Naive thymus-derived CD4-positive, alpha-beta T cell (primary cell): ENCODE data around the gene TENM4. TPM values are rescaled to one million over a fixed set of nuclear protein-coding genes. Genes with fewer than 3 reads are reported as not detected.

ENCODE experiments used
- ATAC-seq: fragments of 150-1000 bp; cut with Tn5 transposase; 2 replicates; pipeline ENCODE4 v1.10.0; 2021; ENCODE audit warnings: mild to moderate bottlenecking, moderate library complexity
- CTCF ChIA-PET: fragments of 350-600 bp; sonication (Branson Sonifier 250); formaldehyde crosslinking; loops from one replicate; lab custom pipeline; 2021; ENCODE audit warnings: antibody characterized with exemption; lab: Charles Lee
- POLR2A ChIA-PET: fragments of 350-600 bp; sonication (Branson Sonifier 250); formaldehyde crosslinking; loops from one replicate; lab custom pipeline; 2021; ENCODE audit warnings: antibody characterized with exemption, inconsistent platforms; lab: Charles Lee
- DNase-seq, 9 donors: peaks; one replicate each; pipeline versions ENCODE4 v3.0.0 to v3.0.0-alpha.2; 2020 to 2022; ENCODE audit warnings: mixed read lengths in 1 of 9
- H3K27ac ChIP-seq: one replicate; pipeline ENCODE4 v1.7.0; 2013; ENCODE audit warnings: mild to moderate bottlenecking, low read depth, low read length, moderate library complexity
- H3K27me3 ChIP-seq, 2 donors: one replicate each; pipeline ENCODE4 v1.7.0; 2013; ENCODE audit warnings: low read length in 2 of 2, mild to moderate bottlenecking in 2 of 2, moderate library complexity in 2 of 2; ENCODE audit not compliant: control insufficient read depth in 2 of 2, insufficient read depth in 2 of 2
- H3K36me3 ChIP-seq, 3 experiments: 1 replicate in 2 of 3; 2 replicates in 1 of 3; pipeline ENCODE4 v1.7.0; 2013; ENCODE audit warnings: low read length in 3 of 3, mild to moderate bottlenecking in 3 of 3, moderate library complexity in 1 of 3; ENCODE audit not compliant: insufficient read depth in 3 of 3, control insufficient read depth in 2 of 3
- H3K4me1 ChIP-seq, 2 donors: one replicate each; pipeline ENCODE4 v1.7.0; 2013; ENCODE audit warnings: low read length in 2 of 2, mild to moderate bottlenecking in 2 of 2, moderate library complexity in 1 of 2; ENCODE audit not compliant: control insufficient read depth in 2 of 2, insufficient read depth in 2 of 2
- H3K4me3 ChIP-seq: 2 replicates; pipeline ENCODE4 v1.7.0; 2013; ENCODE audit warnings: mild to moderate bottlenecking, low read length
- H3K9me3 ChIP-seq, 3 experiments: 1 replicate in 2 of 3; 2 replicates in 1 of 3; pipeline ENCODE4 v1.7.0; 2013; ENCODE audit warnings: low read length in 3 of 3; ENCODE audit not compliant: control insufficient read depth in 2 of 3
- H3K27ac Mint-ChIP-seq, 9 donors: one replicate each; pipeline ENCODE4 v1.8.0; 2020 to 2022; ENCODE audit warnings: mixed read lengths in 9 of 9, mild to moderate bottlenecking in 8 of 9, moderate library complexity in 5 of 9, inconsistent platforms in 2 of 9
- H3K27me3 Mint-ChIP-seq, 5 donors: one replicate each; pipeline ENCODE4 v1.8.0; 2021 to 2022; ENCODE audit warnings: mixed read lengths in 5 of 5, mild to moderate bottlenecking in 1 of 5
- H3K36me3 Mint-ChIP-seq, 5 donors: one replicate each; pipeline ENCODE4 v1.8.0; 2020 to 2022; ENCODE audit warnings: mixed read lengths in 5 of 5, mild to moderate bottlenecking in 3 of 5, inconsistent platforms in 1 of 5
- H3K4me1 Mint-ChIP-seq, 7 donors: one replicate each; pipeline ENCODE4 v1.8.0; 2020 to 2022; ENCODE audit warnings: mixed read lengths in 7 of 7, mild to moderate bottlenecking in 3 of 7, inconsistent platforms in 1 of 7
- H3K4me3 Mint-ChIP-seq, 10 donors: one replicate each; pipeline ENCODE4 v1.8.0; 2020 to 2022; ENCODE audit warnings: mild to moderate bottlenecking in 10 of 10, mixed read lengths in 10 of 10, moderate library complexity in 6 of 10, inconsistent platforms in 2 of 10
- H3K9me3 Mint-ChIP-seq, 11 donors: one replicate each; pipeline ENCODE4 v1.8.0; 2020 to 2022; ENCODE audit warnings: mixed read lengths in 11 of 11, mild to moderate bottlenecking in 4 of 11, inconsistent platforms in 1 of 11, moderate library complexity in 1 of 11
- intact Hi-C, 2 donors: fragments of 100-400 bp; cut with micrococcal nuclease; formaldehyde crosslinking; loops; one replicate each; pipeline ENCODE4 v1.15.1; 2023
- polyA plus RNA-seq, 2 donors: library from polyadenylated mRNA; unstranded; fragments of 300-500 nt; fragmentation: Illumina TruSeq; gene quantifications; one replicate each; pipeline ENCODE4 v1.2.3, GENCODE V29; 2021
- total RNA-seq, 6 experiments: library from RNA in 5 of 6; stranded (reverse) in 5 of 6; gene quantifications; 1 replicate in 5 of 6; 2 replicates in 1 of 6; pipeline ENCODE4 v1.2.3 and lab custom pipeline; 2021 to 2026

Gene TENM4
- total and polyA plus RNA-seq, 7 experiments from 2014 or later, result 0.32 to 0.47 TPM; not detected in 5

DNA sequence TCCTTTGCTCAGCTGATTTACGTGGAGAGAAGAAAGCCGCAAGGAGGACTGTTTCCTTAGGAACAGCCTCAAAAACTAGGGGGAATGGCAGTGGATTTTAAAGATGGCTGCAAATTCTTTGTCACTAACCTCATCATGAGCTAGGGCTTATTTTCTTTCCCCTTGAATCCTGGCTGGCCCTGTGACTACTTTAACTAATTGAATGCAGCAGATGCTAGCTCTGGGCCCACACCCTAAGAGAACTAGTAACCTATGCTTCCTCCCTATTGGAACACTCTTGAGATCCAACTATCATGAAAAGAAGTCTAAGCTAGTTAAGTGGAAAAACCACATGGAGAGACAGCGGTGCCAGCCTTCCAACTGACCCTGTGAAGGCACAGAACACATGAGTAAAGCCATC, 444.8 kb downstream of the TENM4 start:
- DNase-seq, result no peak
- no peak overlapping the region for H3K27ac Mint-ChIP-seq
- no peaks in the 10 kb centered on the region for H3K4me1 Mint-ChIP-seq
- intact Hi-C loops, result no loop called here
- no peaks in the 10 kb centered on the region for H3K4me1 ChIP-seq
- H3K27me3 Mint-ChIP-seq, result peaks cover 3 to 42% (median 15%) of the 10 kb centered on the region in 5 donors
- no peak overlapping the region for H3K27ac ChIP-seq
- H3K36me3 Mint-ChIP-seq, result peaks cover 0 to 6% (median 0%) of the 10 kb centered on the region in 5 donors
- no peak for ATAC-seq
- POLR2A ChIA-PET, result no interaction called here
- no peaks in the 10 kb centered on the region for H3K36me3 ChIP-seq
- H3K9me3 ChIP-seq, result no peaks in the 10 kb centered on the region
- H3K4me3 Mint-ChIP-seq, result no peak overlapping the region
- H3K9me3 Mint-ChIP-seq, result peaks cover 3 to 39% (median 11%) of the 10 kb centered on the region in 11 donors
- H3K27me3 ChIP-seq, result no peaks in the 10 kb centered on the region
- CTCF ChIA-PET, result interaction anchor here (0.5 kb wide), 1 partner anchor 332 kb away, joined by 4 read pairs; no protein-coding TSS in a partner anchor
- no peak overlapping the region for H3K4me3 ChIP-seq

GRCh38 chr11:78995171-78995570, 445.7 kb downstream of the TENM4 start:
- Histone ChIP-seq H3K36me3 (no peaks in the 10 kb centered on the region), H3K27me3 (no peaks in the 10 kb centered on the region), H3K9me3 (no peaks in the 10 kb centered on the region), H3K4me3 (no peak overlapping the region), H3K4me1 (no peaks in the 10 kb centered on the region), H3K27ac (no peak overlapping the region)
- no peak for DNase-seq
- Mint-ChIP-seq H3K4me3 (no peak overlapping the region), H3K27ac (no peak overlapping the region), H3K4me1 (no peaks in the 10 kb centered on the region), H3K27me3 (peaks cover 3 to 42% (median 15%) of the 10 kb centered on the region in 5 donors), H3K9me3 (peaks cover 0 to 33% (median 10%) of the 10 kb centered on the region in 11 donors), H3K36me3 (peaks cover 0 to 6% (median 0%) of the 10 kb centered on the region in 5 donors)
- POLR2A ChIA-PET, result no interaction called here
- intact Hi-C loops, result no loop called here
- CTCF ChIA-PET, result no interaction called here
- ATAC-seq, result no peak

DNA sequence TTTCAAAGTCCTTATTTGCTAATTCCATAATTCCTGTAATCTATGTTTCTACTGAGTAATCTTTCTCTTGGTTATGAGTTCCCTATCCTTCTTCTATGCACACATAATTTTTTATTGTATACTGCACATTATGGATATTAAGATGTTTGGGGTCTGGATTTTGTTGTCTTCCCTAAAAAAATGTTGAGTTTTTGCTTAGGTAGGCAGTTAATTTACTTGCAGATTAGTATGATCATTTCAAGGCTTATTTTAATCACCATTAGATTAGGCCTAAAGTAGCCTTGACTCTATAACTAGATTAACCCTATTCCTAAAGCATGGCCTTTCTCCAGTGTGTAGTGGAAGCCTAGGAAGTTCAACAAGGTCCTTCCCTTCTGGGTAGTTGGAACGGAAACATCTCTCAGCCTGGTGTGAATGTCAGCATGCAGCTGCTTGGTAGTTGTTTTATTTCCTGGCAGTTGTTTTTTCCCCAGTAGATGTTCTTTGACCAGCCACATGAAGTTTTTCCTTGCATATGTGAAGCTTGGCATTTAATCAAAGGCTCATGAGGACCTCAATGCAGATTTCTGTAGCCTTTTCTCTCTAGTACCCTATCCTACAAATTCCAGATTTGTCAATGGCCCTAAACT, 446.9 kb downstream of the TENM4 start:
- no peak overlapping the region for H3K27ac Mint-ChIP-seq
- H3K36me3 ChIP-seq, result no peaks in the 10 kb centered on the region

DNA sequence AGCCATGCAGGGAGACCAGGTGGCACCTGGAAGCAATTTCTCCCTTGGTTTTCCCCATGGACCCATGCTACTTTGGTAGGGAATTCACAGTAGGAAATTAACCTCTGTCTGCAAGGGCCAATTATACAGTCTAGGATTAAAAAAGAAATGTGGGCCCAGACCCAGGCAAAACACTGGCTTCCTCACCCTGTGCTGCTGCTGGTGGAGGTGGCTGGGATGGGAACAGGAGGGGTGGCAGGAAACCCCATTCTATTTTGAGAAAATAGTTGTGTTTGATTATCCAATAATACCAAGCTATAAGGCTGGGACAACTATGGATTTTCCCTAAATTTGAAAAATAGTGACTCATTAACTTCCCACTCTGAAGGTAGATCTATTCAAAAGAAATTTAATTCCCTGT, 449.1 kb downstream of the TENM4 start:
- H3K4me3 ChIP-seq, result no peak overlapping the region
- H3K4me1 ChIP-seq, result no peaks in the 10 kb centered on the region
- H3K27ac Mint-ChIP-seq, result no peak overlapping the region
- peaks cover 3 to 31% (median 18%) of the 10 kb centered on the region in 5 donors for H3K27me3 Mint-ChIP-seq
- DNase-seq (no peak), ATAC-seq (no peak)
- no peaks in the 10 kb centered on the region for H3K36me3 ChIP-seq
- POLR2A ChIA-PET, result no interaction called here
- CTCF ChIA-PET, result no interaction called here
- intact Hi-C loops, result no loop called here
- peaks cover 0 to 12% (median 1%) of the 10 kb centered on the region in 11 donors for H3K9me3 Mint-ChIP-seq
- H3K4me1 Mint-ChIP-seq, result no peaks in the 10 kb centered on the region
- H3K27ac ChIP-seq, result no peak overlapping the region
- no peaks in the 10 kb centered on the region for H3K27me3 ChIP-seq
- H3K36me3 Mint-ChIP-seq, result no peaks in the 10 kb centered on the region
- H3K9me3 ChIP-seq, result no peaks in the 10 kb centered on the region
- no peak overlapping the region for H3K4me3 Mint-ChIP-seq

More for the DNA sequence above, 446.9 kb downstream of the TENM4 start:
- Mint-ChIP-seq H3K9me3 (peaks cover 0 to 22% (median 7%) of the 10 kb centered on the region in 11 donors), H3K4me1 (no peaks in the 10 kb centered on the region), H3K27me3 (peaks cover 3 to 36% (median 15%) of the 10 kb centered on the region in 5 donors), H3K36me3 (no peaks in the 10 kb centered on the region), H3K4me3 (no peak overlapping the region)
- no peak overlapping the region for H3K27ac ChIP-seq
- H3K4me3 ChIP-seq, result no peak overlapping the region
- CTCF ChIA-PET, result no interaction called here
- intact Hi-C loops, result no loop called here
- no peaks in the 10 kb centered on the region for H3K27me3 ChIP-seq
- no peak for DNase-seq
- no peaks in the 10 kb centered on the region for H3K9me3 ChIP-seq
- no peak for ATAC-seq
- POLR2A ChIA-PET, result no interaction called here
- H3K4me1 ChIP-seq, result no peaks in the 10 kb centered on the region

- DNase-seq (no peak), ATAC-seq (no peak)
- Mint-ChIP-seq H3K27ac (no peak overlapping the region), H3K27me3 (peaks cover 3 to 28% (median 18%) of the 10 kb centered on the region in 5 donors), H3K4me1 (no peaks in the 10 kb centered on the region), H3K4me3 (no peak overlapping the region), H3K36me3 (no peaks in the 10 kb centered on the region), H3K9me3 (peaks cover 0 to 12% (median 1%) of the 10 kb centered on the region in 11 donors)
- Histone ChIP-seq H3K36me3 (no peaks in the 10 kb centered on the region), H3K27ac (no peak overlapping the region), H3K4me3 (no peak overlapping the region), H3K9me3 (no peaks in the 10 kb centered on the region), H3K27me3 (no peaks in the 10 kb centered on the region), H3K4me1 (no peaks in the 10 kb centered on the region)
- ChIA-PET POLR2A (no interaction called here), CTCF (no interaction called here)
- intact Hi-C loops, result no loop called here
These were observed 450.6 kb downstream of the TENM4 start for GRCh38 chr11:78990261-78990660.

DNA sequence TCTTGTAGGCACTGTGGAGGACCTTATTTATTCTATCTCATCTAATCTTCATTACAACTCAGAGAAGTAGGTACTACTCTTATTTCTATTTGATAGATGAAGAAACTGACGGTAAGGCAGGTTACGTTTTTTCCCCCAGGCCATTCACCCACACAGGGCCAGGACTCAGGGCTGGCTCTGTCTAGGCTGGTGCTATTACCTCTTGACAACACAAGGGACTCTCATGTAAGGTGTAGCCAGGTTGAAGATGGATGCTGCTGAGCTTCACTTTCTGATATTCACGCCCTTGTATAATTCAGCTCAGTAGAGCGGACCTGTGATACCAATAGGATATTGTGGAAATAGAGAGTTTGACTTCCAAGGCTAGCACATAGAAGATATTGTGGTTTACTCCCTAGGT, 453.1 kb downstream of the TENM4 start:
- Histone ChIP-seq H3K4me3 (no peak overlapping the region), H3K27me3 (no peaks in the 10 kb centered on the region), H3K4me1 (no peaks in the 10 kb centered on the region), H3K9me3 (no peaks in the 10 kb centered on the region), H3K36me3 (no peaks in the 10 kb centered on the region), H3K27ac (no peak overlapping the region)
- no peaks in the 10 kb centered on the region for H3K36me3 Mint-ChIP-seq
- POLR2A ChIA-PET, result no interaction called here
- no peak for ATAC-seq
- no peaks in the 10 kb centered on the region for H3K4me1 Mint-ChIP-seq
- no peak for DNase-seq
- H3K27me3 Mint-ChIP-seq, result peaks cover 0 to 20% (median 7%) of the 10 kb centered on the region in 5 donors
- no peak overlapping the region for H3K27ac Mint-ChIP-seq
- intact Hi-C loops, result no loop called here
- CTCF ChIA-PET, result interaction anchor here (0.7 kb wide), 1 partner anchor 364 kb away, joined by 3 read pairs; no protein-coding TSS in a partner anchor
- no peak overlapping the region for H3K4me3 Mint-ChIP-seq
- peaks cover 0 to 4% (median 0%) of the 10 kb centered on the region in 11 donors for H3K9me3 Mint-ChIP-seq

DNA sequence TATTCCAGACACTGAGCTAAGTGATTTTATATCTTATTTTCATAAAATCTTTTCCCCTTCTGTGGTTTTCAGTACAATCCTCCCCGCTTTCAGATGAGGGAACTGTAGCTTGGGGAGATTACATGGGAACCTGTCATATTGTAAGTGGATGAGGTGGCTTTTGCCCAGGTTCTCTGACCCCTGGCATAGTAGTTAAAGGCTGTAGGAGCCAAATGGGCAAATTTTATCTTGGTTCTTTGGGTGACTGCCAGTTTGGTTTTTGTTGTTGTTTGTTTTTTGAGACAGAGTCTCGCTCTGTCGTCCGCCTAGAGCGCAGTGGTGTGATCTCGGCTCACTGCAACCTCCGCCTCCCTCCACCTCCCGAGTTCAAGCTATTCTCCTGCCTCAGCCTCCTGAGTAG, 454.5 kb downstream of the TENM4 start:
- H3K27me3 Mint-ChIP-seq, result peaks cover 0 to 26% (median 7%) of the 10 kb centered on the region in 5 donors
- no peaks in the 10 kb centered on the region for H3K4me1 Mint-ChIP-seq
- POLR2A ChIA-PET, result no interaction called here
- no peak for DNase-seq
- ATAC-seq, result no peak
- H3K27me3 ChIP-seq, result no peaks in the 10 kb centered on the region
- no peaks in the 10 kb centered on the region for H3K36me3 Mint-ChIP-seq
- no peak overlapping the region for H3K4me3 Mint-ChIP-seq
- no peaks in the 10 kb centered on the region for H3K9me3 ChIP-seq
- H3K27ac Mint-ChIP-seq, result no peak overlapping the region
- H3K36me3 ChIP-seq, result no peaks in the 10 kb centered on the region
- H3K27ac ChIP-seq, result no peak overlapping the region
- no peak overlapping the region for H3K4me3 ChIP-seq
- peaks cover 0 to 2% (median 0%) of the 10 kb centered on the region in 11 donors for H3K9me3 Mint-ChIP-seq
- no peaks in the 10 kb centered on the region for H3K4me1 ChIP-seq
- CTCF ChIA-PET, result no interaction called here
- intact Hi-C loops, result no loop called here
